Endothelial cell (in vitro differentiated cells): Measurements from ENCODE around the gene HUS1. TPM values are rescaled to one million over a fixed set of nuclear protein-coding genes. Genes with fewer than 3 reads are reported as not detected.

Experiments
- DNase-seq: peaks from one replicate; pipeline ENCODE4 v3.0.0; 2021; ENCODE audit warnings: low spot score
- H3K27ac Mint-ChIP-seq: one replicate; pipeline ENCODE4 v1.8.0; 2021; ENCODE audit warnings: mixed read lengths, inconsistent platforms; ENCODE audit not compliant: unreplicated experiment
- H3K27me3 Mint-ChIP-seq: one replicate; pipeline ENCODE4 v1.8.0; 2021; ENCODE audit warnings: mild to moderate bottlenecking, moderate library complexity, mixed read lengths, inconsistent platforms; ENCODE audit not compliant: unreplicated experiment
- H3K36me3 Mint-ChIP-seq: one replicate; pipeline ENCODE4 v1.8.0; 2021; ENCODE audit warnings: mild to moderate bottlenecking, low read depth, mixed read lengths, inconsistent platforms; ENCODE audit not compliant: unreplicated experiment
- H3K4me1 Mint-ChIP-seq: one replicate; pipeline ENCODE4 v1.8.0; 2021; ENCODE audit warnings: mild to moderate bottlenecking, mixed read lengths, inconsistent platforms; ENCODE audit not compliant: unreplicated experiment
- H3K4me3 Mint-ChIP-seq: one replicate; pipeline ENCODE4 v1.8.0; 2021; ENCODE audit warnings: mild to moderate bottlenecking, mixed read lengths, inconsistent platforms; ENCODE audit not compliant: unreplicated experiment
- H3K9me3 Mint-ChIP-seq: one replicate; pipeline ENCODE4 v1.8.0; 2021; ENCODE audit warnings: mixed read lengths, inconsistent platforms; ENCODE audit not compliant: unreplicated experiment
- total RNA-seq: library from RNA; stranded (reverse); fragmentation: NEBNext Ultra II Directional; extraction: Animal tissue kit (Norgen Biotek cat#: 25700); gene quantifications from one replicate; pipeline ENCODE4 v1.2.1, GENCODE V29; 2021; ENCODE audit not compliant: unreplicated experiment
- TF ChIP-seq, protein P1 (sequence below): fragments of 200-600 bp; sonication (generic); IDR thresholded peaks from one replicate; pipeline ENCODE4 v1.5.0; 2021; ENCODE audit warnings: antibody characterized with exemption; ENCODE audit not compliant: unreplicated experiment

HUS1 gene
- total RNA-seq, 1 donor from 2014 or later, result 27.4 TPM

DNA sequence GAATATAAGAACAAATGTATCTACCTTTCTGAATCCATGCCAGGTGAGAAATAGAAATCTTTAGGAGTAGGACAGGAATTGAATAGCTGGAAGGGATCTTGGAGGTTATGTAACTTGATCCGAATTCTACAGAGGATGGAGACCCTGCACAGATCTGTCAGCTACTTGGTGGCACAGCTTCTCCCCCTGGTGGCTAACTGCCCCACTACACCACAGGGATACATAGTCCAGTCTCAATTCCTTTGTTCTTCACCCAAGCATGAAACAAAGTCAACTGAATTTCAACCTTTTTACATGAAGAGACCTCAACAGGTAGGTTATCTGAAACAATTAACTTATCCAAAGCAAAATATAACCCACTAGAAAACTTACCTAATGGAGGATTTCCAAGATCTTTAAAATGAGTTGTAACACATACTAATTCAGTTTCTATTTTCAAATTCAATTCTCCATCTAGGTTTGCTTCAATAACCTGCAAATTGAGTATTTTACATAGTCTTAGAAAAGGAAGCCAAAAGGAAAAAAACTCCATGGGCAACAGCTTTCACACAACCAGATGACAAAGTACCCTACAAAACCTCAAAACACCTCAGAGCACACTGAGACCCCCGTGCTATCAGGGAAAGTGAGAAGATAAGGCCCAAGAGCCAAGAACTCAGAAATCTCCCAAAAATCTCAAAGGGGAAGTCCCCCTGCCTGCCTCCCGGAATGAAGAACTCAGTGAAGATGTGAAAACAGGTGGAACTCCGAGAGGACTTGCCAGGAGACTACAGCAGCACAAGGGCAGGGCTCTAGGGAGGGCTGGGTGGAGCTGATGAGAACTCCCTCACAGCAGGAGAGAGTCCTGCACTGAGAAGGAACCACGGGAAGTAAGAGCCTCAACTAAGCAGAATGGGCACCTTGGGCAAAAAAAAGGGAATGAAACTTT lies 10.3 kb downstream of the HUS1 start:
- Mint-ChIP-seq H3K9me3 (no peaks in the 10 kb centered on the region), H3K27ac (peak overlapping the region; percentile 53), H3K36me3 (peaks cover 56% of the 10 kb centered on the region), H3K4me3 (no peak overlapping the region), H3K4me1 (peaks cover 3% of the 10 kb centered on the region), H3K27me3 (no peaks in the 10 kb centered on the region)
- DNase-seq, result peak; percentile 84
- TF ChIP-seq, protein P1, sequence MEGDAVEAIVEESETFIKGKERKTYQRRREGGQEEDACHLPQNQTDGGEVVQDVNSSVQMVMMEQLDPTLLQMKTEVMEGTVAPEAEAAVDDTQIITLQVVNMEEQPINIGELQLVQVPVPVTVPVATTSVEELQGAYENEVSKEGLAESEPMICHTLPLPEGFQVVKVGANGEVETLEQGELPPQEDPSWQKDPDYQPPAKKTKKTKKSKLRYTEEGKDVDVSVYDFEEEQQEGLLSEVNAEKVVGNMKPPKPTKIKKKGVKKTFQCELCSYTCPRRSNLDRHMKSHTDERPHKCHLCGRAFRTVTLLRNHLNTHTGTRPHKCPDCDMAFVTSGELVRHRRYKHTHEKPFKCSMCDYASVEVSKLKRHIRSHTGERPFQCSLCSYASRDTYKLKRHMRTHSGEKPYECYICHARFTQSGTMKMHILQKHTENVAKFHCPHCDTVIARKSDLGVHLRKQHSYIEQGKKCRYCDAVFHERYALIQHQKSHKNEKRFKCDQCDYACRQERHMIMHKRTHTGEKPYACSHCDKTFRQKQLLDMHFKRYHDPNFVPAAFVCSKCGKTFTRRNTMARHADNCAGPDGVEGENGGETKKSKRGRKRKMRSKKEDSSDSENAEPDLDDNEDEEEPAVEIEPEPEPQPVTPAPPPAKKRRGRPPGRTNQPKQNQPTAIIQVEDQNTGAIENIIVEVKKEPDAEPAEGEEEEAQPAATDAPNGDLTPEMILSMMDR, result peak; percentile 84

DNA sequence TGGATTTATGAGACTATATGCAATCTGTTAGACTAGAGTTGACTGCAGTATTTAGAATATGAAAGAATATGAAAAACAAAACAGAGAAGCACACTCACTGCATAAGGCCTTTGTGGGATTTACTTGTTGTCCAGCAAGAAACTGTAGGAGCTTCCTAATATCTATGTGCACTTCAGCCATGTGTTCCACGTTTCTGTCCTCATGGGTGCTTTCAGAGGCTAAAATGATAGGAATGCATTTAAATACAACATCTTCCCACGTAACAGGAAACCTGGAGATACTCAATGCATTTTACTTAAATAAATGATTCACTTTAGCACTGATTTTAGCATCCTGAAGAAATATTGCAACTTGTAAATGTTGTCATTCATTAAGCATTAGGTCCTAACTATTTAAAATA lies 11.7 kb downstream of the HUS1 start:
- TF ChIP-seq, protein P1, result no peak
- H3K36me3 Mint-ChIP-seq, result peaks cover 58% of the 10 kb centered on the region
- H3K4me1 Mint-ChIP-seq, result peaks cover 3% of the 10 kb centered on the region
- no peaks in the 10 kb centered on the region for H3K9me3 Mint-ChIP-seq
- no peak overlapping the region for H3K27ac Mint-ChIP-seq
- no peak overlapping the region for H3K4me3 Mint-ChIP-seq
- peaks cover 2% of the 10 kb centered on the region for H3K27me3 Mint-ChIP-seq
- no peak for DNase-seq

DNA sequence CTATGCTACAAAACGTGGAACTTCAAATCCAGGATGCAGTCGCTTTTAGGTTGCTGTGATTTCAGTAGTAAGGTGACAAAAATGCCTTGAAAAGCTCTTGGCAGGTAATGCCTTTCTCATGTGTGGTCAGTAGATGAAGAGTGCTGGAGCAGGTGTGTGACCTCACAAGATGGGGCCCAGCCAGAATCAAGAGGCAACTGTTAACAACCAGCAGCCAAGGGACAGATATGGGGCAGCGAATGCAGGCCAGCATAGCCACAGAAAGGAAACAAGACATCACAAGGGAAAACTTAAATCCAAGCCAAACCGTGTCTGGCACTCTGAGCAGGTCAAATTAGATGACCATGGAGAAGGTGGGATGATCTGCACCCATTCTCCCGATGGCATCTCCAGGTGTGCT lies 12.3 kb downstream of the HUS1 start:
- Mint-ChIP-seq H3K4me3 (peak overlapping the region; percentile 13), H3K4me1 (peaks cover 3% of the 10 kb centered on the region), H3K27ac (no peak overlapping the region), H3K36me3 (peaks cover 56% of the 10 kb centered on the region), H3K9me3 (no peaks in the 10 kb centered on the region), H3K27me3 (peaks cover 2% of the 10 kb centered on the region)
- no peak for DNase-seq
- TF ChIP-seq, protein P1, result no peak

DNA sequence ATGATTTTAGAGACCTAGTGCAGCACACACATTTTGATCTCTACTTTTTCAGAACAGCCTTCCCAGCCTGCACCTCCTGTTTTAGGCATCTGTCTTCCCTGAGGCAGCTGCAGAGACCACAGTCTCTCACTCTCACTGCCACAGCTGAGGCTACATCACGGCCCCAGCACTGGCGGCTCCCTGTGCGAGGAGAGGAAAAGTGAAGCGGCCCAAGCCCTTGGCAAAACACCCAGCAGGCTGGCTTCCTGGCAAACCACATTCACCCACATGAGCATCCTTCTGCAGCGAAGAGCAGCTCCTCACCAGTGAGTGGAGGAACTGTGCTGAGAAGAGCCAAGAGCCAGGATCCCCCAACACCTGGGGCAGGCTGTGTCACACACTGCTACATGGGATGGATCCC lies 14.0 kb downstream of the HUS1 start:
- TF ChIP-seq, protein P1, result no peak
- DNase-seq, result no peak
- Mint-ChIP-seq H3K27me3 (peaks cover 2% of the 10 kb centered on the region), H3K4me1 (peaks cover 3% of the 10 kb centered on the region), H3K4me3 (no peak overlapping the region), H3K9me3 (no peaks in the 10 kb centered on the region), H3K27ac (no peak overlapping the region), H3K36me3 (peaks cover 67% of the 10 kb centered on the region)

DNA sequence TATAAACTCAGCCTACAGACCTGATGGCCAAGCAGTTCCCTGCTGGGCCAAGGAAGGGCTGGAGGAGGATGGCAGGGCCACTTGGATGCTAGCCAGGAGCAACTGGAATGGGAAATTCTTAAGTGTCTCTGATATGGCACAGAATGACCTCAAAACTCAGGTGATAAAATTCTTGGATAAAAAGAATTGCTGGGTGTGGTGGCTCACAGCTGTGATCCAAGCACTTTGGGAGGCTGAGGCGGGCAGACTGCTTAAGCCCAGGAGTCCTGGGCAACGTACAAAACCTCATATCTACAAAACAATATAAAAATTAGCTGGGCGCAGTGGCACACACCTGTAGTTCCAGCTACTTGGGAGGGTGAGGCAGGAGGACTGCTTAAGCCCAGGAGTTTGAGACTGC lies 17.2 kb downstream of the HUS1 start:
- no peaks in the 10 kb centered on the region for H3K9me3 Mint-ChIP-seq
- no peak overlapping the region for H3K4me3 Mint-ChIP-seq
- no peaks in the 10 kb centered on the region for H3K4me1 Mint-ChIP-seq
- peaks cover 66% of the 10 kb centered on the region for H3K36me3 Mint-ChIP-seq
- peaks cover 5% of the 10 kb centered on the region for H3K27me3 Mint-ChIP-seq
- DNase-seq, result no peak
- TF ChIP-seq, protein P1, result no peak
- no peak overlapping the region for H3K27ac Mint-ChIP-seq
